Spleen (tissue), 7 donors: ENCODE results near the gene CPT1A.

ENCODE experiments used
- CTCF ChIP-seq, 11 experiments: fragments of 200-600 bp in 7 of 11; fragments of 450-650 bp in 4 of 11; sonication (generic) in 4 of 11; IDR thresholded peaks in 8 of 11; conservative IDR thresholded peaks in 3 of 11; 1 replicate in 7 of 11; 2 replicates in 4 of 11; pipeline versions ENCODE4 v1.4.0 to v1.8.0; 2016 to 2021; ENCODE audit warnings: antibody characterized with exemption in 11 of 11, inconsistent platforms in 4 of 11, mild to moderate bottlenecking in 1 of 11
- POLR2A ChIP-seq, 3 donors: fragments of 450-650 bp; IDR thresholded peaks; one replicate each; pipeline ENCODE4 v1.5.1; 2017; ENCODE audit warnings: antibody characterized with exemption in 3 of 3, mild to moderate bottlenecking in 1 of 3
- donor health status: DM: no; HTN: no; CAD: no; lungs with moderate emphysema.
- donor health status: DM: no; HTN: no; CAD: no.
- donor health status: DM: no; HTN: no; CAD: no.

- TF ChIP-seq POLR2A (IDR thresholded peaks at IDR 0.05) (no peak), CTCF (IDR thresholded peaks at IDR 0.05 in 8 of 11, conservative IDR thresholded peaks at IDR 0.05 in 3 of 11) (no peak)
Measured at GRCh38 chr11:68859123-68859522, 17.4 kb upstream of the CPT1A start.
